ELR (cell line): Measurements from ENCODE around the gene EEFSEC.

Source experiments
- DNase-seq: peaks from one replicate; pipeline ENCODE4 v3.0.0-alpha.2; 2015; ENCODE audit warnings: low read depth

EEFSEC gene

GRCh38 chr3:128353361-128353965 is 200.2 kb downstream of the EEFSEC start:
- DNase-seq: no peak

DNA sequence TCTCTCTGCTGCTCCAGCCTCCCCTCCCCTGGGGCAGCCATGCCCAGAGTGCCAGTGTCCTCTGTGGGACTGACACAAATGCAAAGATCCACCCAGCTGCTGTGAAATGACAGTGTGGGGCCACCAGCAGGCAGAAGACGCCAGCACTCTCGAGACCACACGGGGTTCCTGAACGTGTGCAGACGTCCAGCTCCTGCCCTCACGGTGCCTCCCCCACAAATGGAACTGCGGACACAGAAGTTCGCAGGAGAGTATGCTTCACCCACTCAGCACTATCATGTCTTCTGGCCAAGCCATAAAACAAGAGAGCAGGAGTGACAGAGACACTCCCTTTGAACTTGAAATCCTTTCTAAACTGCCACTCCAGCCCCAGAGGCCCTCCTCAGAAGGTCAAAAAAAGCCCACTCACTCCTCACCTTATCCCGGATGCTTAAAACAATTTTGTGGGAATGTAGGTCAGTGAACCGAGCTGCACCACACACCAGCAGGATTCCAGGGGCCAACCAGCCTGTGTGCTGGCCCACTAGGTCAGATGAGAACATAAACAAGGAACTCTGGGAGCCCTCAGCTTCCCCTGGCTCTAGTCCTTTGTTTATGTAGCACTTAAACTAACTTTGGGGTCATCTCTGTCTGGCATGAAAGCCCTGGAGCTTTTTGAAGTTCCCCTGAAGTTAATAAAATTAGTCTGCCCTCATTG is 200.9 kb downstream of the EEFSEC start:
- DNase-seq: peak; percentile 16

DNA sequence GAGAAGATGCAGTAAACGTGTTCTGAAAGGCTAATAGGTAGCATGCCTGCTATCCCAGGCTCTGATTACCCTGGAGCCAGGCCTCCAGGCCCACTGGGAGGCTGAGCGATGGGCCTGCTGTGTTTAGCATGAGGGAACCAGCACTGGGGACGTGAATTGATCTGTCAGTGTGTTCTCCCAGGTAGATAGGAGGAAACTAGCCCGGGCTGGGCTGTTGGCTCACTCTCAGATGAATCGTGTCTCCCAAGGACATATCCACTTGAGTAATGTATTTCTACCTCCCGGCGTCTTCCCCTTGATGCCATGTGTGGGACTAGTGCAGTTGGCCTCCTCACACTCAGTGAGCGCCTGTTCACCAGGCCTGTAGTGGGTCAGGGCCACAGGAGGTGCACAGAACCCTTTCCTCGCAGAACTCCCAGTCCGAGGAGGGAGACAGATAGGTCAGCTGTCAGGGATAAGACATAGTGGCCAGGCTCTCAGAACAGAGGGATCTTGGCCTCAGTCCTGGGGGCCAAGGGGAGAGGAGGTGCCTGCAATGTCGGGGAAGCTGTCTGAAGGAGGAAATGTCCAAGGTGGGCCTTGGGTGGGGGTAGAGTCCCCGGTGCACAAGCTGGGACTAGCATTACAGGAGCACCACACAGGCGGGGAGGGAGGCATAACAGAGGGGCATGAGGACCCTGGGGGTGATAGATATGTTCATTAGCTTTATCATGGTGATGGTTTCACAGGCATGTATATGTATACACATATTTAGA is 201.7 kb downstream of the EEFSEC start:
- DNase-seq: no peak

- DNase-seq: no peak
Measured at GRCh38 chr3:128355543-128355919, 202.2 kb downstream of the EEFSEC start.

DNA sequence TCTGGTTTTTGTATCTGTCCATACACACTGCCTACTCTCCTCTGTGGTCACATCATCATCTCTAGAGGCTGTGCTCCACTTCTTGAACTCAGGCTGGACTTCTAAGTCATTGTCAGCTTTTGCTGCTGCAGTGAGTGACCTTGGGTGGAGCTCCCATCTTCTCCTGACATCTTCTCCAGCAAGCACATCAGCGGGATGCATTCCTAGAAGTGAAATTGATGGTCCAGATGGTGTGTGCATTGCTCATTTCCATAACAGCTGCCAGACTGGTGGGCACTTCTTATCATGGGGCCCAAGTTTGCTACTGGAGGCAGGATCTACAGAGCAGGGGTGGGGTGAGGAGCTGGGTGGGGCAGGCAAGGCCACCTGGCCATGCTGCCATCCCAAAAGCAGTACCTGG is 203.5 kb downstream of the EEFSEC start:
- DNase-seq: no peak

GRCh38 chr3:128357538-128357937 is 204.3 kb downstream of the EEFSEC start:
- no peak for DNase-seq

DNA sequence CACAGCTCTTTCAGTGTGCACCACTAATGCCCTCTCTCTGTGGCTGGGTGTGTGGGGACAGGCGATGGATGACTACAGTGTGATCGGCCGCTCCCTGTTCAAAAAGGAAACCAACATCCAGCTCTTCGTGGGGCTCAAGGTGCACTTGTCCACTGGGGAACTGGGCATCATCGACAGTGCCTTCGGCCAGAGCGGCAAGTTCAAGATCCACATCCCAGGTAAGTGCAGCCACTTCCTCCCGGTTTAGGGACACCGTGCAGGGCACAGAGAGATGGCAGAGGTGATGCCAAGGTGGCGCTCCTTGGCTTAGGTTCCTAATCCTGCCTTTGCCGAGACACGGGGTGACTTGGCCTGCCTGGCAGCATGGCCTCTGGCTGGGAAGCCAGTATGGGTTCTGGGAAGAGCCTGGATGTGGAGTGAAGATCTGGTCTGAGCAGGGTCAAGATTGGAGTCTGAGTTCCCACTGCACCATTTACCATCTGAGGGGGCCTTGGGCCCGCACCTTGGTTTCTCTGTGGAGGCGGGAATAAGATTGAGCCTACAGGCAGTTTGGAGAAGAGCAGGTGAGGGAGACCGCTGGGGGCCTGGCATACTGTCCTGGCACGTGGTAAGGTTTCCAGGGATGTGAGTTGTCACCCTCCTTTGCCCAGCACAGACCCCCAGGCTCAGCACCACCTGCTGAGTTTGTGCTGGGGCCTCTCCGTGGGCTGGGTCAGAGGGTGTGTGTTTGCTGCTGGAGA is 205.0 kb downstream of the EEFSEC start:
- no peak for DNase-seq

GRCh38 chr3:128359060-128359664 is 205.9 kb downstream of the EEFSEC start:
- DNase-seq: no peak

DNA sequence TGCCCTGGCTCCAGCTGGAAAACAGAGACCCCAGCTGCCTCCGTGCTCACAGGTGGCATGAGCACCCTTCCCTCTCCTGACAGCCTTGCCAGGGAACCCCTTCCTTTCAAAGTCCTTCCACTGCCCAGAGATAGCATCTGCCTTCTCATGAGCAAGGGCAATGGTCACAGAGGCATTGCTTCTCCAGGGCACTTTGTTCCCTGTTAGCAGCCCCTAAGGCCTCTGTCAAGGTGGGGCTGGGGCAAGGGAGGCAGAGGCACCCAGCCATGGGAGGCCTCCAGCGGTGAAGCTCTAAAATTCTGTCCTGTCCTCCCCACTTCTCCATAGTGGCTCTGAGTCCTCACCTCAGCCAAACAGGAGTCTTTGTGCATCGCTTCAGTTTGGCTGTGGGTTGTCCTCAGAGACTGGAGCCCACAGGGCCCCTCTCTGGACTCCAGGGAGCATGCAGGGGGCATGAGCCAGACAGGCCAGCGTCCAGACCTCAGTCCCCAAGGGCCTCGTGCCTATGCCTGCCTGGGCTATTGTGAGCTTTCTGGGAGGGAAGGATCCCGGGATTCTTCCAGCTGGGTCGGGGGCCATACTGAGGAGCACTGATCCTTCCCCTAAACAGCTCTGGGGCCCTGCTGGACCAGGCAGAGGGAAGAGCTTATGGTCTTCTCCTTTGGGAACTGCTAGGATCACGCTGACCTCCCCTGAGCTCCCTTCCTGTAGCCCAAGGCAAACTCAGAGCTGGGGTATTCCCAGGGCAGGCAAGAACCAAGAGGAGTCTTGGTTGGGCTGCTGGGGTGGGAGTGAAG is 206.8 kb downstream of the EEFSEC start:
- DNase-seq: no peak

- DNase-seq: no peak
Measured at GRCh38 chr3:128360705-128361271, 207.5 kb downstream of the EEFSEC start.

DNA sequence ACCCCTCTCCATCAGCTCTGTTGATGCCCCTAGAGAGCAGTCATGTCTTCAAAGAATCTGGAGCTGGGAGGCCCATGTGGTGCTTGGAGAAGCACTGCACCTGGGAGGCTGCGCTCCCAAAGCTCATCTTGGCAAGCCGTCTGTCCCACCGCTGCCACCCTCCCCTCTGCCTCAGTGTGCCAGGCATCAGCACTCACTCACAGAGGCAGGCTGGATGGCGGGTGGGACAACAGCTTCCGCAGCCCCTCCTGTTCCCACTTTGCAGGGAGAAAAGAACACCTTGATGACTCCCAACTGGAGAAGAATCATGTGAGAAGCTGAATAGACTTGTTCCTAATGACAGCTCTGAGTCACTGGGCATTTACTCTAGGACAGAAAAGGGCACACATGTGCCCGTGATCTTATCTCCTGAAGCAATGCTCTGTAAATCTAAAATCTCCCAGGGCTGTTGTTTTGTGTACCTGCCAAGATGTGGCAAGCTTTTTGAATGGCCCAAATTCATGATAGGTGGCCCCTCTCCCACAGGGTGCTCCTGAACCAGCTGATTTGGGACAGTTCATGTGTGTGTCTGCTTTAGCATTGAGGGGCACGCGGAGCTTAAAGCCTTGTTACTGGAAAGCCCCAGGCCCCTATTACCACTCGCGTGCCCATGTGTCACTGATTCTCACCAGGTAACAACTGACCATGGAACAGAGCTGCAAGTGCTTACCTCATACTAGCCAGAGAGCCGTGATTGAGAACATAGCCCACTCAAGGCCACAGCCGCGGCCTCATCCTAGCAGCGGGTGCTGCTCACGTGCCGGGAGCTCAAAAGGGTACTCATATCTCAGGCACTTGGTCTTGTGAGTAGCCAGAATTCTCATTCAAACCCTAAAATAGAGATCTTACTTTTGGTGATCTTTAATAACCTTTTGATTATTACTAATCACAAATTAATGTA is 209.0 kb downstream of the EEFSEC start:
- no peak for DNase-seq

GRCh38 chr3:128364291-128364690 is 211.0 kb downstream of the EEFSEC start:
- no peak for DNase-seq

DNA sequence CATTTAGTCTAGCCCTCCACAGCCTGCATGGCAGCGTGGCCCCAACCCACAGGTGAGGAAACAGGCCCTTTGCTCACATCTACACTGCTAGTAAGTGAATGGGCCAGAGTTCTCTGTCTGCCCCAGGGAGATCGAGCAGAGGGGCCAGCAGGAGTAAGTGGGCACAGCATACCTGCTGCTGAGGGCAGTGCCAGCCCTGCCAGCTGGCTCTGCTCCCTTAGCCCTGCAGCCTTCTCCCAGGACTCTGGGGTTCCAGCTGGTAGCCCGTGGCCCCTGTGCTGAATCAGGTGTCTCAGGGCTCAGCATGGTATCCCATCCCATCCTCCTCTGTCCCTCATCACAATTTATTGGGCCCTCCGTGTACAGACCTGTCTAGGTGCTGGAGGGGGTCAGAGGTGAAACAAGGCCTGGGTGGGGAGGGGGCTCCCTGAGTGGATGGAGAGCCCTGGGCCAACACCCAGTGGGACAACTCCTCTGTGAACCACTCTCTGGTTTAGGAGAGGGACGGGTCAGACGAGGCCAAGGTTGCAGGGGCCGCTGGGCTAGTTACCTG is 211.6 kb downstream of the EEFSEC start:
- no peak for DNase-seq

DNA sequence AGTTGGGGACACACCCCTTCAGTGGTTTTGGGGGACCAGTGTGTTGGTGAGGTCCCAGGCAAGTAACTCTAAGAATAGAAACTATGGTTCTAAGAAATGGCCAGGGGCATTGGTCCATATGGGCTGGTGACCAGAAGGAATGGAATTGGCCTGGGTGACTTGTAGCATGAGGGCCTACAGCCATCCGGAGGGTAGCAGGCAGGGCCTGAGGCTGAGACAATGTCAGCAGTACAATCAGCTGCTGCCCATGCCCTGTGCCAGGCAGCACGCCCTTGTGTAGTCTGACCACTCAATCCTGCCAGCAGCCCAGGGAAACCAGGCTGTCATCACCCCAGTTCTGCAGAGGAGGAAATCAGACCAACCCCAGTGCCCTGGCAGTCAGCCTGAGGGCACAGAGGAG is 212.9 kb downstream of the EEFSEC start:
- no peak for DNase-seq

DNA sequence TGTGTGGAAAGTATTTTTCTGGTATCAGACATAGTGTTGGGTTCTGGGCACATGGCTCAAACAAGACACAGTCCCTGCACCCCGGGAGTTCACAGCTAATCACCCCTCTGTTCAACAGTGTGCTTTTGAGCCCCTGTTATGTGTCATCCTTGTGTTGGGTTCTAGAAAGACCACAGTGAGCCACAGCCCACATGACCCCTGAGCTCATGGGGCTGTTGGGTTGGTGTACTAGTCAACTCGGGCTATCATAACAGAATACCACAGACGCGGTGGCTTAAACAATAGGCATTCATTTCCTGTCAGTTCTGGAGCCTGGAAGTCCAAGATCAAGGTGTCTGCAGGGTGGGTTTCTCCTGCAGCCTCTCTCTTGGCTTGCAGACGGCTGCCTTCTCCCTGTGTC is 213.4 kb downstream of the EEFSEC start:
- DNase-seq: peak; percentile 47

DNA sequence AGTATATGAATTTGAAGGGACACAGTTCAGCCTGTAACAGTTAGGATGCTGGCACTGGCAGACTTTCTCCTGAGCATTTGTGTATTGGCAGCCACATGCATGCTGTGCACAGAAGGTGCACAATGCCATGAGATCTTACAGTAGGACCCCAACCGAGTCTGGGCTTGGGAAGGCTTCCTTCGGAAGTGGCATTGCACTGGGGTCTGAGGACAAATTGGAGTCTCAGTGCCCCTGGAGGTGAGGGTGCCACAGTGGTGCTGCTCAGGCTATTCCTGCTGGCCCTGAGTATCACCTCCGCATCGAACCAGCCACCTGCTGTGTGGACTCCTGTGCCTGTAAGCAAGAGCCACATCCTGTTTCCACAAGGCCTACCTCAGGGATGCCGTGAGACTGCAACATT is 213.9 kb downstream of the EEFSEC start:
- no peak for DNase-seq

- peak; percentile 56 for DNase-seq
Measured at GRCh38 chr3:128367761-128368160, 214.5 kb downstream of the EEFSEC start.

DNA sequence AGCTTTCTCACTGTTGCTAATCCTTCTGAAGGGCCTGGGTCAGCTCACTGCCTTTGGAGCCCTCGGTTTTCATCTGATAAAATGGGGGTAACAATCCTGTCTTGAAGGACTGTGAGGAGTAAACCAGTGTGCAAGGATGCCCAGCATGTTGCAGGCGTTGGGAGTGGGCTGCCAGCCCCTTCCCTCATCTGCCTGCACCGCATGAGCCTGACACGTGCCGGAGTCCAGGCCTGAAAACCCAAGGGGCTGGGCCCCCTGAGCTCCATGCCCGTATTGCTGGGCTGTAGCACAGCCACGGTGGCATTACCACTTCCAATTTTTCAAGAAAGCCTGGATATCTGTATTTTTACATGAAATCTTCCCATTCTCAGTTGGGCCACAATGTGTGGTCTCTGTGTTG is 215.3 kb downstream of the EEFSEC start:
- no peak for DNase-seq

GRCh38 chr3:128369121-128369703 is 215.9 kb downstream of the EEFSEC start:
- DNase-seq: no peak
